Ovary (tissue), 3 donors: ENCODE data around the gene UBE2Q2.

ENCODE experiments used
- EP300 ChIP-seq: sonication (generic); formaldehyde crosslinking; IDR thresholded peaks from one replicate; pipeline ENCODE4 v1.6.1; 2017; ENCODE audit warnings: antibody characterized with exemption
- POLR2A ChIP-seq: fragments of 450-650 bp; IDR thresholded peaks from one replicate; pipeline ENCODE4 v1.6.1; 2017; ENCODE audit warnings: antibody characterized with exemption, mild to moderate bottlenecking, moderate library complexity
- TF ChIP-seq, protein P1 (sequence below), 3 donors: fragments of 450-650 bp in 2 of 3; fragments of 200-600 bp in 1 of 3; IDR thresholded peaks; one replicate each; pipeline versions ENCODE4 v1.5.1 to v1.8.0; 2016 to 2022; ENCODE audit warnings: antibody characterized with exemption in 3 of 3, mild to moderate bottlenecking in 1 of 3
- donor health status: DM: no; HTN: no; CAD: no.

- TF ChIP-seq, protein P1, sequence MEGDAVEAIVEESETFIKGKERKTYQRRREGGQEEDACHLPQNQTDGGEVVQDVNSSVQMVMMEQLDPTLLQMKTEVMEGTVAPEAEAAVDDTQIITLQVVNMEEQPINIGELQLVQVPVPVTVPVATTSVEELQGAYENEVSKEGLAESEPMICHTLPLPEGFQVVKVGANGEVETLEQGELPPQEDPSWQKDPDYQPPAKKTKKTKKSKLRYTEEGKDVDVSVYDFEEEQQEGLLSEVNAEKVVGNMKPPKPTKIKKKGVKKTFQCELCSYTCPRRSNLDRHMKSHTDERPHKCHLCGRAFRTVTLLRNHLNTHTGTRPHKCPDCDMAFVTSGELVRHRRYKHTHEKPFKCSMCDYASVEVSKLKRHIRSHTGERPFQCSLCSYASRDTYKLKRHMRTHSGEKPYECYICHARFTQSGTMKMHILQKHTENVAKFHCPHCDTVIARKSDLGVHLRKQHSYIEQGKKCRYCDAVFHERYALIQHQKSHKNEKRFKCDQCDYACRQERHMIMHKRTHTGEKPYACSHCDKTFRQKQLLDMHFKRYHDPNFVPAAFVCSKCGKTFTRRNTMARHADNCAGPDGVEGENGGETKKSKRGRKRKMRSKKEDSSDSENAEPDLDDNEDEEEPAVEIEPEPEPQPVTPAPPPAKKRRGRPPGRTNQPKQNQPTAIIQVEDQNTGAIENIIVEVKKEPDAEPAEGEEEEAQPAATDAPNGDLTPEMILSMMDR (IDR thresholded peaks at IDR 0.05), result no peak
- no peak for TF ChIP-seq POLR2A
- no peak for TF ChIP-seq EP300
These were observed 100.0 kb downstream of the UBE2Q2 start for GRCh38 chr15:75943246-75943645.
